Ishikawa (cell line): ENCODE results near the gene CXADR.

Source experiments
- CEBPB ChIP-seq: IDR thresholded peaks from 2 replicates; pipeline ENCODE4 v1.6.1; 2012
- CREB1 ChIP-seq: IDR thresholded peaks from 2 replicates; pipeline ENCODE4 v1.6.1; 2012; ENCODE audit warnings: low read depth
- EGR1 ChIP-seq: IDR thresholded peaks from 2 replicates; pipeline ENCODE4 v1.6.1; 2012
- EP300 ChIP-seq: IDR thresholded peaks from 2 replicates; pipeline ENCODE4 v1.6.1; 2012; ENCODE audit warnings: borderline replicate concordance
- FOXM1 ChIP-seq: IDR thresholded peaks from 2 replicates; pipeline ENCODE4 v1.6.1; 2012; ENCODE audit warnings: low read depth, borderline replicate concordance
- MAX ChIP-seq: IDR thresholded peaks from 2 replicates; pipeline ENCODE4 v1.6.1; 2012
- NFIC ChIP-seq: IDR thresholded peaks from 2 replicates; pipeline ENCODE4 v1.6.1; 2012
- RAD21 ChIP-seq: IDR thresholded peaks from 2 replicates; pipeline ENCODE4 v1.6.1; 2012; ENCODE audit warnings: low read depth
- REST ChIP-seq: IDR thresholded peaks from 2 replicates; pipeline ENCODE4 v1.6.1; 2012; ENCODE audit warnings: low read depth, mild to moderate bottlenecking
- TAF1 ChIP-seq: IDR thresholded peaks from 2 replicates; pipeline ENCODE4 v1.6.1; 2012; ENCODE audit warnings: low read depth, mild to moderate bottlenecking
- TCF12 ChIP-seq: IDR thresholded peaks from 2 replicates; pipeline ENCODE4 v1.6.1; 2012; ENCODE audit warnings: low read depth
- TEAD4 ChIP-seq: IDR thresholded peaks from 2 replicates; pipeline ENCODE4 v1.6.1; 2012
- USF1 ChIP-seq: IDR thresholded peaks from 2 replicates; pipeline ENCODE4 v1.6.1; 2012
- YY1 ChIP-seq: IDR thresholded peaks from 2 replicates; pipeline ENCODE4 v1.6.1; 2012; ENCODE audit warnings: low read depth
- ZBTB7A ChIP-seq: IDR thresholded peaks from 2 replicates; pipeline ENCODE4 v1.6.1; 2012; ENCODE audit warnings: low read depth

CXADR gene

GRCh38 chr21:17529648-17530047, 16.8 kb downstream of the CXADR start:
- TF ChIP-seq CEBPB = no peak

- TF ChIP-seq MAX = no peak
- no peak for TF ChIP-seq EGR1
- no peak for TF ChIP-seq YY1
- no peak for TF ChIP-seq TAF1
- no peak for TF ChIP-seq TCF12
- TF ChIP-seq TEAD4 = no peak
- no peak for TF ChIP-seq USF1
- TF ChIP-seq CEBPB = no peak
- TF ChIP-seq CREB1 = no peak
- TF ChIP-seq NFIC = no peak
- TF ChIP-seq EP300 = no peak
- TF ChIP-seq FOXM1 = no peak
- no peak for TF ChIP-seq REST
- no peak for TF ChIP-seq ZBTB7A
- TF ChIP-seq RAD21 = no peak
These were observed 19.4 kb downstream of the CXADR start for GRCh38 chr21:17532292-17532691.

GRCh38 chr21:17536381-17536780, 23.5 kb downstream of the CXADR start:
- TF ChIP-seq CEBPB = no peak
- TF ChIP-seq REST = no peak
- no peak for TF ChIP-seq TCF12
- TF ChIP-seq EGR1 = no peak
- no peak for TF ChIP-seq CREB1
- TF ChIP-seq YY1 = no peak
- TF ChIP-seq RAD21 = no peak
- no peak for TF ChIP-seq EP300
- TF ChIP-seq TEAD4 = no peak
- TF ChIP-seq MAX = no peak
- TF ChIP-seq FOXM1 = no peak
- TF ChIP-seq NFIC = no peak
- no peak for TF ChIP-seq ZBTB7A
- no peak for TF ChIP-seq USF1
- no peak for TF ChIP-seq TAF1

- TF ChIP-seq TEAD4 = no peak
- TF ChIP-seq EP300 = no peak
- TF ChIP-seq MAX = no peak
- no peak for TF ChIP-seq REST
- no peak for TF ChIP-seq EGR1
- no peak for TF ChIP-seq CREB1
- no peak for TF ChIP-seq RAD21
- no peak for TF ChIP-seq TCF12
- no peak for TF ChIP-seq USF1
- TF ChIP-seq TAF1 = no peak
- TF ChIP-seq NFIC = no peak
These were observed 24.5 kb downstream of the CXADR start for GRCh38 chr21:17537299-17537698.

- TF ChIP-seq RAD21 (no peak), REST (no peak), CREB1 (no peak), EGR1 (no peak), USF1 (no peak), TEAD4 (no peak), NFIC (no peak), TAF1 (no peak), EP300 (no peak)
These were observed 25.7 kb downstream of the CXADR start for GRCh38 chr21:17538576-17538975.
